GM18951 (cell line): ENCODE data around the gene WWOX.

ENCODE experiments used
- POLR2A ChIP-seq: IDR thresholded peaks from 4 replicates; pipeline ENCODE4 v1.6.1; 2011; ENCODE audit warnings: mild to moderate bottlenecking; ENCODE audit not compliant: insufficient read length, insufficient read depth; ENCODE audit errors: extremely low read depth
- in situ Hi-C: fragments of 300-500 bp; cut with MboI; formaldehyde crosslinking; loops from one replicate; pipeline ENCODE4 v1.12.0; 2022; ENCODE audit warnings: low sequenced_read_pairs, mixed read lengths, inconsistent platforms; ENCODE audit not compliant: unreplicated experiment

The WWOX gene

GRCh38 chr16:78431701-78432100, 332.2 kb downstream of the WWOX start:
- in situ Hi-C loops: no loop called here

GRCh38 chr16:78432451-78432850, 333.0 kb downstream of the WWOX start:
- in situ Hi-C loops: no loop called here
- no peak for TF ChIP-seq POLR2A

More at GRCh38 chr16:78431701-78432100, 332.2 kb downstream of the WWOX start:
- no peak for TF ChIP-seq POLR2A

- TF ChIP-seq POLR2A: no peak
- in situ Hi-C loops: no loop called here
Observed at GRCh38 chr16:78433116-78433515, 333.7 kb downstream of the WWOX start.

- no peak for TF ChIP-seq POLR2A
- in situ Hi-C loops: no loop called here
Observed at GRCh38 chr16:78434401-78434800, 334.9 kb downstream of the WWOX start.

- in situ Hi-C loops: no loop called here
- TF ChIP-seq POLR2A: no peak
Observed at GRCh38 chr16:78435260-78435659, 335.8 kb downstream of the WWOX start.

- no peak for TF ChIP-seq POLR2A
- in situ Hi-C loops: no loop called here
Observed at GRCh38 chr16:78436023-78436422, 336.6 kb downstream of the WWOX start.

GRCh38 chr16:78436846-78437245, 337.4 kb downstream of the WWOX start:
- in situ Hi-C loops: no loop called here
- TF ChIP-seq POLR2A: no peak

GRCh38 chr16:78437352-78437968, 338.0 kb downstream of the WWOX start:
- in situ Hi-C loops: no loop called here
- TF ChIP-seq POLR2A: no peak

- in situ Hi-C loops: no loop called here
- no peak for TF ChIP-seq POLR2A
Observed at GRCh38 chr16:78438219-78438618, 338.8 kb downstream of the WWOX start.

- in situ Hi-C loops: no loop called here
- no peak for TF ChIP-seq POLR2A
Observed at GRCh38 chr16:78438632-78439031, 339.2 kb downstream of the WWOX start.

GRCh38 chr16:78439646-78440045, 340.2 kb downstream of the WWOX start:
- in situ Hi-C loops: no loop called here
- TF ChIP-seq POLR2A: no peak

- no peak for TF ChIP-seq POLR2A
- in situ Hi-C loops: no loop called here
Observed at GRCh38 chr16:78441298-78441697, 341.8 kb downstream of the WWOX start.

- in situ Hi-C loops: no loop called here
- TF ChIP-seq POLR2A: no peak
Observed at GRCh38 chr16:78443542-78444364, 344.3 kb downstream of the WWOX start.

GRCh38 chr16:78445818-78446217, 346.4 kb downstream of the WWOX start:
- in situ Hi-C loops: no loop called here
- no peak for TF ChIP-seq POLR2A
